GM18507 (cell line): Measurements from ENCODE around the gene ZBED3.

ENCODE experiments used
- DNase-seq: peaks from one replicate; pipeline ENCODE4 v3.0.0; 2011; ENCODE audit warnings: low read depth; ENCODE audit not compliant: insufficient read length; ENCODE audit errors: extremely low spot score
- FAIRE-seq: peaks from 2 replicates; lab custom pipeline; 2011; peaks lifted over from hg19 to GRCh38; lab: Jason Lieb, UNC

ZBED3 gene

DNA sequence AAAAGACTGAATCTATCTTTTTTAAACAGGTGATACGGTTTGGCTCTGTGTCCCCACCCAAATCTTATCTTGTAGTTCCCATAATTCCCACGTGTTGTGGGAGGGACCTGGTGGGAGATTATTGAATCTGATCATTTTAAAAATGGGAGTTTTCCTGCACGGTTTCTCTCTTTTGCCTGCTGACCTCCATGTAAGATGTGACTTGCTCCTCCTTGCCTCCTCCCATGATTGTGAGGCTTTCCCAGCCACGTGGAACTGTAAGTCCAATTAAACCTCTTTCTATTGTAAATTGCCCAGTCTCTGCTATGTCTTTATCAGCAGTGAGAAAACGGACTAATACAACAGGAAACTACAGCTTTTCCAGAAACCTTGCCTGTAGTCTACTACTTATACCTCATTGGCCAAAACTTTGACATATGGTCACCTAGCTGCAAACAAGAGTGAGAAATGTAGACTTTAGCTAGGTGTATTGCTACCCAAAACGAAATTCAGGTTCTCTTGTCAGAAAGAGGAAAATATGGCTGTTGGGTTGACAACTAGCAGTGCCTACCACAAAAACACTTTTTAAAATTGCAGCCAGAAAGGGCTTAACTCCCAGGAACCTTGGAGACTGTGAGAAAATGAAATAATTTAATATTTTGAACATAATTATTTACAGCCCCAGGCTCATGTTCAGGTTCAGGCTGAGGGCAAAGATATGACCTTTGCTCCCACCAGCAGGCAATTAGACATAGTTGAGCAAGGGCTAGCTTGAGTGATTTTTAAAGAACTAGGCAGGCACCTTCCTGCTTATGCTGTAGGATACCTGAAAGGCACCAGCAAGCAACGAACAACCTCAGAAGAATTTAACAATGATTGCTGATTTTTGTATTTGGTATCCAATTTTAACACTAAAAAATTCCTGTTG lies 64.3 kb downstream of the ZBED3 start:
- FAIRE-seq (no peak), DNase-seq (no peak)
